Ascending aorta (tissue), 2 donors: ENCODE measurements around the gene HIVEP3. TPM values are rescaled to one million over a fixed set of nuclear protein-coding genes. Genes with fewer than 3 reads are reported as not detected.

ENCODE experiments used
- DNase-seq, 2 donors: peaks; one replicate each; pipeline ENCODE4 v3.0.0-alpha.2; 2019; ENCODE audit warnings: low spot score in 2 of 2
- H3K27ac ChIP-seq, 2 donors: fragments of 200-600 bp; sonication (generic); one replicate each; pipeline ENCODE4 v1.5.1; 2016 to 2017; ENCODE audit warnings: mild to moderate bottlenecking in 1 of 2
- H3K27me3 ChIP-seq: fragments of 200-600 bp; sonication (generic); one replicate; pipeline ENCODE4 v1.5.1; 2017
- H3K36me3 ChIP-seq, 2 donors: fragments of 200-600 bp; sonication (generic); one replicate each; pipeline ENCODE4 v1.5.1; 2016
- H3K4me1 ChIP-seq, 2 donors: fragments of 200-600 bp; sonication (generic); one replicate each; pipeline ENCODE4 v1.5.1; 2016 to 2017; ENCODE audit warnings: mild to moderate bottlenecking in 1 of 2
- H3K4me3 ChIP-seq, 2 donors: fragments of 200-600 bp; sonication (generic); one replicate each; pipeline ENCODE4 v1.5.1; 2016 to 2017; ENCODE audit warnings: mild to moderate bottlenecking in 1 of 2
- H3K9me3 ChIP-seq, 2 donors: fragments of 200-600 bp; sonication (generic); one replicate each; pipeline ENCODE4 v1.5.1; 2016
- intact Hi-C: fragments of 100-400 bp; cut with DNase I; formaldehyde crosslinking; loops from one replicate; pipeline ENCODE4 v1.15.1; 2023
- total RNA-seq: library from RNA; depleted of rRNA; stranded (reverse); fragments of >200 nt; gene quantifications from one replicate; pipeline ENCODE4 v1.1.0, GENCODE V29; 2016
- TF ChIP-seq, protein P1 (sequence below), 3 experiments: fragments of 200-600 bp in 2 of 3; fragments of 450-650 bp in 1 of 3; sonication (generic) in 2 of 3; IDR thresholded peaks; one replicate each; pipeline ENCODE4 v1.5.1; 2016 to 2019; ENCODE audit warnings: antibody characterized with exemption in 3 of 3, mild to moderate bottlenecking in 1 of 3, moderate library complexity in 1 of 3

Gene HIVEP3
- total RNA-seq, 1 donor from 2014 or later, result 0.32 TPM

DNA sequence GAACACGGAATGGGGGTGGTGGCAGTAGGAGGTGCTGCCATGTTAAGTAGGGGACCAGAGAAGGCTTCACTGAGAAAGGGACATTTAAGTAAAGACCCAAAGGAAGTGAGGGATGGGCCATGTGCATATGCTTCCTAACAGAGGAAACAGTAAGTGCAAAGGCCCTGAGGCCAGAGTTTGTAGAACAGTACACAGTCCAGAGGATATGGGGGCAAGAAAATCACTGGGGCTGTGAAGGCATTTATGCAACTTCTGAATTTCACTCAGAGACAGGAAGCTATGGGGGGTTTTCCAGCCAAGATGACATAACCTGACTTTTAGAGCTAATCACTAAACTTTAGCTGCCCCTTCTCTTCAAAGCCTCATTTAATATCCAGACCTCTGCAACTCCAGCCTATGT is 231.7 kb downstream of the HIVEP3 start:
- Histone ChIP-seq H3K4me1 (no peaks in the 10 kb centered on the region), H3K4me3 (no peak overlapping the region), H3K27ac (no peak overlapping the region), H3K27me3 (no peaks in the 10 kb centered on the region), H3K9me3 (no peaks in the 10 kb centered on the region), H3K36me3 (no peaks in the 10 kb centered on the region)
- intact Hi-C loops, result no loop called here
- TF ChIP-seq, protein P1, sequence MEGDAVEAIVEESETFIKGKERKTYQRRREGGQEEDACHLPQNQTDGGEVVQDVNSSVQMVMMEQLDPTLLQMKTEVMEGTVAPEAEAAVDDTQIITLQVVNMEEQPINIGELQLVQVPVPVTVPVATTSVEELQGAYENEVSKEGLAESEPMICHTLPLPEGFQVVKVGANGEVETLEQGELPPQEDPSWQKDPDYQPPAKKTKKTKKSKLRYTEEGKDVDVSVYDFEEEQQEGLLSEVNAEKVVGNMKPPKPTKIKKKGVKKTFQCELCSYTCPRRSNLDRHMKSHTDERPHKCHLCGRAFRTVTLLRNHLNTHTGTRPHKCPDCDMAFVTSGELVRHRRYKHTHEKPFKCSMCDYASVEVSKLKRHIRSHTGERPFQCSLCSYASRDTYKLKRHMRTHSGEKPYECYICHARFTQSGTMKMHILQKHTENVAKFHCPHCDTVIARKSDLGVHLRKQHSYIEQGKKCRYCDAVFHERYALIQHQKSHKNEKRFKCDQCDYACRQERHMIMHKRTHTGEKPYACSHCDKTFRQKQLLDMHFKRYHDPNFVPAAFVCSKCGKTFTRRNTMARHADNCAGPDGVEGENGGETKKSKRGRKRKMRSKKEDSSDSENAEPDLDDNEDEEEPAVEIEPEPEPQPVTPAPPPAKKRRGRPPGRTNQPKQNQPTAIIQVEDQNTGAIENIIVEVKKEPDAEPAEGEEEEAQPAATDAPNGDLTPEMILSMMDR (IDR thresholded peaks at IDR 0.05), result no peak
- no peak for DNase-seq

DNA sequence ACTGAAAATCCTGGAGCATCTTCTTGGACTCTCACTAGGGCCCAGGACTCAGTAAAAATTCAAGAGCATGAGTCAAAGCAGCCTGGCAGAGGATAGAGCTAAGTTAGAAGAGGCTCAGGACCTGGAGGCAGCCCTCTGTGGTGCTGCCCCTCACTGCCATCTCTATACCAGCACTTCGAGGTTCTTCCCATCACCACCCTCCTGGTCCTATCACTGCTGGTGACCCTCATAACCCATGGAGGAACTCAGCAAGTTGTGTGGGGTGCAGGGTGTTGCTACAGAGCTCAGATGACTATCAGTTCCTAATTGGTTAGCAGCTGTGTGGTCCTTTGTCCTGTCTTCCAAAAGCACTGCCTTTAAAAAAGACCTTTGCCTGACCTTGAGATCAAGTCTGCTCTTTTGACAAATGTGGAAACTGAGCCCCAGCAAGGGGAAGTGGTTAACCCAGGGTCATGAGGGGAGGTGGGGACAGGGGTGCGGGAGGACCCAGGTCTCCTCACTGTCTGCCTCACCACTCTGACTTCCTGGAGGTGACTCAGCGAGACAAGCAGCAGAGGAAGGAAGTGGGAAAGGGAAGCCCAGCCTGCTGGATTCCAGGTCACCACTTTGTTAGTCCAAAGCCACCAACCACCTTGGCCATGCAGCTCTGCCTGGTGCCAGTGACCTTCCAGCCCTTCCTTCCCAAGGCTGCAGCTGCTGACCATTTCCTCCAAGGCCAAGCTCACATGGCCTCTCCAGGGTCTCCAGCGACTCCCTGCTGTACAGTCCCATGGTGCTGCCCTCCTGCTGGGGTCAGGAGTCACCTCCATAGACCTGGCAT is 234.8 kb downstream of the HIVEP3 start:
- H3K27me3 ChIP-seq, result no peaks in the 10 kb centered on the region
- no peaks in the 10 kb centered on the region for H3K9me3 ChIP-seq
- DNase-seq, result no peak
- no peaks in the 10 kb centered on the region for H3K36me3 ChIP-seq
- no peak overlapping the region for H3K27ac ChIP-seq
- no peak overlapping the region for H3K4me3 ChIP-seq
- intact Hi-C loops, result no loop called here
- no peaks in the 10 kb centered on the region for H3K4me1 ChIP-seq
- TF ChIP-seq, protein P1 (IDR thresholded peaks at IDR 0.05), result no peak

DNA sequence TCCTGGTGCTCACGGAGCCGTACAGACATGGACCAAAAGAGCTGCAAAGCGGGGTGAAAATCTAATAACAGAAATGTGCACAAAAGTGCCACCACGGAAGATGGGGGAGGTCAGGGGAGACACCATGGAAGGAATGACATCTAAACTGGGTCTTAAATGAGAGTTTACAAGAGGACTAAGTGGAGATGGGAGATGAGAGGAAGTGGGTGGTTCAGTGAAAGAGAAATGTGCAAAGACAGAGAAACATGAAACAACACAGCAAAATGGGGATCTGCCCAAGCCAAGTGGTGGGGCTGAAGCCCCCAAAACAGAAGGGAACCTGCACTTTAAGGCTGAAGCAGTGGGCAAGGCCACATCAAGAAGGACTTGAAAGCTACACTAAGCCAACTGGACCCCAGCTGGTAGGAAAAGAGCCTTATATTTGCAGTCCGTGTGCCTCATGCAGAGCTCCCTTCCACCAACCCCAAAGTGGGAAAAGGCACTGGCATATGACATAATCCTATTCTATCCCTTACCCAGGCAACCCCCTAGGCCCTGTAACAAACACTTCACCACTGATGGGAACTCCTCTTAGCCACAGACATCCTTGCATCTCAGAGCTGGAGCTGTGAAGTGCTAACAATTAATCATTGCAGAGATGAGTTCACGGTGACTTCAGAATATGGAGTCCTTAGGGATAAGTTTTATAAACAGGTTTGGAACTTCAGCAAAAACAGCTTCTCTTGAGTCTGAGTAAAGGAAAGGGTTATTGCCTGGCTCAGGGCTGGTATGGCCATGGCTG is 235.7 kb downstream of the HIVEP3 start:
- intact Hi-C loops, result no loop called here
- no peaks in the 10 kb centered on the region for H3K4me1 ChIP-seq
- no peaks in the 10 kb centered on the region for H3K36me3 ChIP-seq
- TF ChIP-seq, protein P1 (IDR thresholded peaks at IDR 0.05), result no peak
- no peaks in the 10 kb centered on the region for H3K9me3 ChIP-seq
- H3K27ac ChIP-seq, result no peak overlapping the region
- no peak overlapping the region for H3K4me3 ChIP-seq
- H3K27me3 ChIP-seq, result no peaks in the 10 kb centered on the region
- no peak for DNase-seq

- H3K4me1 ChIP-seq, result no peaks in the 10 kb centered on the region
- no peaks in the 10 kb centered on the region for H3K36me3 ChIP-seq
- intact Hi-C loops, result no loop called here
- H3K27me3 ChIP-seq, result no peaks in the 10 kb centered on the region
- H3K4me3 ChIP-seq, result no peak overlapping the region
- TF ChIP-seq, protein P1 (IDR thresholded peaks at IDR 0.05), result no peak
- H3K27ac ChIP-seq, result no peak overlapping the region
- H3K9me3 ChIP-seq, result no peaks in the 10 kb centered on the region
- no peak for DNase-seq
Observed at GRCh38 chr1:41682149-41682548, 236.6 kb downstream of the HIVEP3 start.

GRCh38 chr1:41681331-41682098 is 237.2 kb downstream of the HIVEP3 start:
- no peak for DNase-seq
- Histone ChIP-seq H3K4me1 (no peaks in the 10 kb centered on the region), H3K27me3 (no peaks in the 10 kb centered on the region), H3K9me3 (no peaks in the 10 kb centered on the region), H3K36me3 (no peaks in the 10 kb centered on the region), H3K4me3 (no peak overlapping the region), H3K27ac (no peak overlapping the region)
- intact Hi-C loops, result no loop called here
- TF ChIP-seq, protein P1 (IDR thresholded peaks at IDR 0.05), result no peak
